ENCODE data around the gene LPIN2.
"Not testable (repeated sequence)": the region's sequence is repeated elsewhere in the genome, so short reads cannot be mapped to it uniquely, and the experiment has no call there.

Gene LPIN2

DNA sequence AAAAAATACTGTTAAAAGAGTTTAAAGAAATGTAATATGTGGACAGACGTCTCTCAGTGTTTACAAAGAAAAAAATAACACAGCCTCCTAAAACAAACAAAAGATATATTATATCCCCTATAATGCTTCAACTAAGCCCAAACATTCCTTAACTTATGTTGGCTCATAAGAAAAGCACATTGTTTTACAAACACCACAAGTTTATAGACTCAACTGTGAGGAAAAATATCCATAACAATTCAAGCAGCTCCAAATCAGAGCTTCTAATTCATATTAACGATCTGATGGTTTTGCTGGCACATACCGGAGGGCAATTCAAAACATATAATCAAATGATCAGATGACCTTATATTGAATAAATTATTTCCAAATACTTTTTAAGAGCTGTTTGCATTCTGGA lies 5.5 kb downstream of the LPIN2 start:
- no peak for DNase-seq (ENCODE audit: low read depth in 2 of 2)

DNA sequence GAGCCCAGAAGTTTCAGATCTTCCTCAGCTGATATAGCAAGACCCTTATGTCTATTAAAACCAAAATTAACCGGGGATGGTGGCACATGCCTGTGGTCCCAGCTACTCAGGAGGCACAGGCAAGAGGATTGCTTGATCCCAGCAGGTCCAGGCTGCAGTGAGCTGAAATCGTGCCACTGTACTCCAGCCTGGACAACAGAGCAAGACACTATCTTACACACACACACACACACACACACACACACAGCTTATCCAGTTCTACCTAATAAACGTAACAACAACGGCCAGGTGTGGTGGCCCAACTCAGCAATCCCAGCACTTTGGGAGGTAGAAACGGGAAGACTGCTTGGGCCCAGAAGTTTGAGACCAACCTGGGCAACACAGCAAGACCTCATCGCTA lies 7.5 kb downstream of the LPIN2 start:
- no peak for DNase-seq (ENCODE audit: low read depth in 2 of 2)

DNA sequence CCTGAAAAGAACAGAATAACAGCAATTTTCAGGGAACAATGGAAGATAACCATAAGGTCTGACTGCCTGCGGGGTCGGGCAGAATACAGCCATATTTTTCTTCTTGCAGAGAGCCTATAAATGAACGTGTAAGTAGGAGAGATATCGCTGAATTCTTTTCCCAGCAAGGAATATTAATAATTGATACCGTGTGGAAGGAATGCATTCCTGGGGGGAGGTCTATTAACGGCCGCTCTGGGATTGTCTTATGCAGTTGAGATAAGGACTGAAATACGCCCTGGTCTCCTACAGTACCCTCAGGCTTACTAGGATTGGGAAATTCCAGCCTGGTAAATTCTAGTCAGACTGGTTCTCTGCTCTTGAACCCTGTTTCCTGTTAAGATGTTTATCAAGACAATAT lies 9.2 kb downstream of the LPIN2 start:
- not testable (repeated sequence) for DNase-seq (ENCODE audit: low read depth in 2 of 2)

DNA sequence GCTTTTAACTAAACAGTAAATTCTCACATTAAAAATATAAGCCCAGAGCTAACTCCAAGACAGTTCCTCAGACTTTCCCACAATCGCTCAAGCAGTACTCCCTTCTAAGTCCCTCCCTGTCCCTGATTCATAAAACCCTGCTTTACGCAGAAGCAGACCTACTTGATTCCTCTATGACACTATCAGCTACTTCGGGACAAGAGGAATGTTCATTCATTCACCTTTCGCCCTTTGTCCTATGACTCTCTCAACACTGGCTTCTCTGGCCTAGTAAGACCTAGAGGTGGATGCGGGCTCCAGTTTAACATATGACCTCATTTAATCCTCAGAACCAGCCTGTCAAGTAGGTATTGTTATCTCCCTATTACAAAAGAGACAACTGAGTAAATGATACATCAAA lies 10.2 kb downstream of the LPIN2 start:
- no peak for DNase-seq (ENCODE audit: low read depth in 2 of 2)

DNA sequence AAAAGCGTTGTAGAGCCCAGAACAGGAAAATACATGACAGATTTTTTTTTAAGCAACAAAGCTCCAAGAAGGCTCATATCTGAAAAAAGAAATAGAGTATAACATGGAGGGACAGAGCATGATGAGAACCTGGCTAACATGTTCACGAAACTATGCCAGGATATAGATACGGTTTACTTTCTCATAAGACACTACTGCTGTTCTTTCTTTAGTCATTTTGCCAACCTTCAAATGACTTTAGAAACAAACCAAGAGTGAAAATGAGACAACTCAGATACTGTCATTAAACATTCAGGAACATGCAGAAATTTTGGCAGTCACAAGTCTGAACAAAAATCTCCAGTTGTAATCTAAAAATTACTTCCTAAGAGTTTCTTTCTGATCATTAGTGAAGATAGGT lies 14.3 kb downstream of the LPIN2 start:
- DNase-seq (ENCODE audit: low read depth in 2 of 2), result no peak

DNA sequence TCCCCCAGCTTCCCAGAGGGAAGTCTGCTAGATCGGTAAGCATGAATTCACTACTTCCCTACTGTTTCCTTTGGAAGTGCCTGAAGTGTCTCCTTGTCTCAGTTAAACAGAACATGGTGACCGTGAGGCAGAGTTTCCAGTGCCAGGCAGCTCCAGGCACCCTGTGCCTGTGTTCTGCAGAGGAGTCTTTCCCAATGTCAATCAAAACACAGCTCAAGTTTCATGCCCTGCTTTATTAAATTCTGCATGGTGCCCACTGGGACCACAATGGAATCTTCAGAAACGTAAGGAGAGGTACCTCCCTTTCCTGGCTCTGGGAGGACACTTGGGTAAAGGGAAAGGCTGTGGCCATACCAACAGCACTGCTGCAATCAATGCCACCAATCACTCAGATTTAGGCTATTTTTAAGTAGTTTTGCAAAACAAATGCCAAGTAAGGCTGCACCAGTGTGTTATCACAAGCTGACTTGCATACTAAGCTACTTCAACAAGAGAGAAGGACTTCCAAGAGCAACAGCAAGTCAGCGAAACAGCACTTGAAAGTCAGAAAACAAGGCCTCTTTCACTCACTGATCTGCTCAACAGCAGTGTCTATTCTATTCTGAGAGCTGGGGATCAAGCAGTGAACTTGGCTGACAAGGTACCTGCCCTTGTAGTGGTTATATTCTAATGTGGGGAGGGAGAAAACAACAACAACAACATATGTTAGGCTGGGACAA lies 14.9 kb downstream of the LPIN2 start:
- DNase-seq (ENCODE audit: low read depth in 2 of 2), result no peak

DNA sequence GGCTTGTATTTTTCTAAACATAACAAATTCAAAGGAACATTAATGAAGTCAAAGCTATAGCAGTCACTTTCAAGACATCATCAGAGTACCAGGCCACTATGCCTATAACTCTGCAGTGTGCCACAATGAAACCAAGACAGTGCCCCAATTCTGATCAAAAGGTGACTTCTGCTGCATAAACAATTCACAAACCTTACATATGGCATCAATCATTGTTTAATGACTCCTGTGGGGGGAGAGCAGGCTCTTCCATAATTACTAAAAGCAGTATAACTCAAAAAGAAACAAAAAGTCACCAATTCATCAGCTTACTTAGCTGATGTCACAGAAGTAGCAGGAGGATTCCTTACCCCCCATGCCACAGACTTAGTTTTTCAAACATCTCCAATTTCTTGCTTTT lies 15.5 kb downstream of the LPIN2 start:
- no peak for DNase-seq (ENCODE audit: low read depth in 2 of 2)

DNA sequence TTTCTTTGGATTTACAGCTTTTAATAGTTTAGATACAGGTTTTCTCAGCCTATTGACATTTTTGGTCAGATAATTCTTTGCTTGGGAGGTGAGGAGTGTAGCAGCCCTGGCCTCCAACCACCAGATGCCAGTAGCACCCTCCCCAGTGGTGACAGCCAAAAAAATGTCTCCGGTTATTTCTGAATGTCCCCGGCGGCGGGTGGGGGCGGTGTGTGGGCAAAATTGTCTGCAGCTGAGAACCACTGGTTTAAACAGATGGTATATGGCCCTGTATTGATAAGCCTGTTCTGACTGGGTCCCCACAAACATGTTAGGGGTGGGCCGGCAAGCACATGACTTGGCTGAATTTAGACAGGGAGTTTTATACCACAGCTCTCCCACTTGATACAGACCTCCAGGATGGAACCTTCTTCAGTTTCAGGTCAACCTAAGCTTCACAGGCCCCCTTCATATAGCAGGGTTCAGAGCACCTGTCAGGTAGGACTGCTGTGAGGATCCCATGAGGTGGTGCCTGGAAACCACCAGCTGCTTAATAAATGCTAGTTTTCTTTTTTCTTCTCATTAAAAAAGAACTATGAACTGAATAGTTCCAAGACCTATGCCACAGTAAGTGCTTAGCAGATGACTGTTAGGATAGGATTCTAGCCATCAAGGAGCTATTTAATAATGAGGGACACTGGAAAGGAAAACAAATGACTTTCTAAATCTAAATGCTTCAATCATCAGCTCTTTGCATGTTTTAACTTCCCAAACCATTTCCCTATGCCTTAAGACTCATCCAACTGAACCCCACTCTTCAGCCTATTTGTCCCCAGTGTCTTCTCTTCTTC lies 18.1 kb downstream of the LPIN2 start:
- DNase-seq (ENCODE audit: low read depth in 2 of 2), result peak in 1 of 2 donors; percentile 59

DNA sequence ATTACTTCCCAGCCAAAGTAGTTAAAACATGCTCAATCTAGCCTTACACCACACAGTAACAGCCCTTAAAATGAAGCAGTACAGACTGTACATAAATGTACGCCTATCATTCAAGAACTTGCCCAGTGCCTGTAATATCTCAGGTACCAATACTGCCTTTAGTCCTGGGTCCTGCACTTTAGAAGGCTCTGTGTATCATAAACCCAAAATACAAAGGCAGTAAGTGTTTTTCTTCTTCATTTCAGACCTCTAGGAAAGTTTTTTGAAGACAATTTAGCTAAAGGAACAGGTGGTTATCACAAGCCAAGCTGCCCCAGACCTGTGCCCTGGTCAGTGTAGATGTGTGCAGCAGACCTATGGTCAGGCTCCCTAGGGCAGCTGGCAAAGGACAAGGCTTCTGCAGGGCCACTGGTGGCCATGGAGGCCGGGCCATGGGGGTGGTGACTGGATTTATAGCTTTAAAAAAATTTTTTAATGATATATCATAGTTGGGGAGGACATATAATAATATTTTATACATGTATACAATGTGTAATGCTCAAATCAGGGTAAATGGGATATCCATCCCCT lies 18.8 kb downstream of the LPIN2 start:
- DNase-seq (ENCODE audit: low read depth in 2 of 2), result no peak

DNA sequence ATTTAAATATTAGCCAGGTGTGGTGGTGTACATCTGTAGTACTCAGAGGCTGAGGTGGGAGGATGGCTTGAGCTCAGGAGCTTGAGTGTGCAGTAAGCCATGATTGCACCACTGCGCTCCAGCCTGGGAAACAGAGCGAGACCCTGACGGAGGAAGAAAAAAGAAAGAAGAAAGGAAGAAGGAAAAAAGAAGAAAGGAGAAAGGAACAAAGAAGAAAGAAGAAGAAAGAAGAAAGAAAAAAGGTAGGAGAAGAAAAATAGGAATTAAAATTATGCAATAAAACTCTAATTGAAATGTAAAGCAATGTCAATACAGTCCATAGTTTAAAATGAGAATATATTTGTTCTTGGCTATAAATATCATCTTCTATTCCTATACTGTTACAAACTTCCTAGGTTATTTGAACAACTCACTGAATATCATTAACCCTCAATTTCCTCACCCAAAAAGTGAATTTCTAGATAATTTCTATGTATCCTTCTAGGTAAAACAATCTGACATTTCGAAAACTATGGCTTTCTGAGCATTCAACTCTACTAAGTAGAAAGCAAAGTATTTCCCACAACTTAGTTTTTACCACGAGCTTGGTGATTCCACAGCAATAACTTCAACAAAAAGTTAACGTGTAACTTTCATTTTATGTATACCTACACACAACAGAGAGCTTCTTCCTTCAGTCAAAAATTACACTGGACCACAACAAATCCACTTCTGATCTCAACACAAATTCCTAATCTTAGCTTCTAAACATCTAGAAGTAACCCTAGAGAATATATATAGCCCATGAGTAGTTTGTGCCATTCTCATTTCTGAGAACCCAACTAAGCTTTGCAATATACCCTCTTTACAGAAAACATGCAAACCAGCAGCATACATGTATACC lies 19.7 kb downstream of the LPIN2 start:
- no peak for DNase-seq (ENCODE audit: low read depth in 2 of 2)

DNA sequence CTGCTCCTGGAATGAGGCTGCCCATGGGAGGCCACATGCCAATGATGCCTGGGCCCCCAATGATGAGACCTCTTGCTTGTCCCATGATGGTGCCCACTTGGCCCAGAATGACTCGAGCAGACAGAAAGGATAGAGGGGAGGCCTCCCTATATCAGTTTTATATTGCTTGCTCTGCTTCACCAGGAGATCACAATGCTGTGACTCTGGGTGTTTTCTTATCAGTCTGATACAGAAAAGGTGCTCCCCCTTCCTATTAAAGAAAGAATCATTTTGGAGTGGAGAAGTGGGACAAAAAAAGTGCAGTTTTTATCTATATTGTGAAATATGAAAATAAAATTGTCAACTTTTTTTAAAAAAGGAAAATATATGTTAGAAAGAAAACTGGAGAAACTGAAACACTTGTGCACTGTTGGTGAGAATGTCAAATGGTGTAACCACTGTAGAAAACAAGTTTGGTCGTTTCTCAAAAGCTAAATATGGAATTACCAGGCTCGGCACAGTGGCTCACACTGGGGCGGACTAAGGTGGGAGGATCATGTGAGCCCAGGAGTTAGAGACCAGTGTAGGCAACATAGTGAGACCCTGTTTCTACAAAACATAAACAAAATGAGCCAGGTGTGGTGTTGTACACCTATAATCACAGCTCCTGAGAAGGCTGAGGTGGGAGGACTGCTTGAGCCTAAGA lies 21.8 kb downstream of the LPIN2 start:
- no peak for DNase-seq (ENCODE audit: low read depth in 2 of 2)

DNA sequence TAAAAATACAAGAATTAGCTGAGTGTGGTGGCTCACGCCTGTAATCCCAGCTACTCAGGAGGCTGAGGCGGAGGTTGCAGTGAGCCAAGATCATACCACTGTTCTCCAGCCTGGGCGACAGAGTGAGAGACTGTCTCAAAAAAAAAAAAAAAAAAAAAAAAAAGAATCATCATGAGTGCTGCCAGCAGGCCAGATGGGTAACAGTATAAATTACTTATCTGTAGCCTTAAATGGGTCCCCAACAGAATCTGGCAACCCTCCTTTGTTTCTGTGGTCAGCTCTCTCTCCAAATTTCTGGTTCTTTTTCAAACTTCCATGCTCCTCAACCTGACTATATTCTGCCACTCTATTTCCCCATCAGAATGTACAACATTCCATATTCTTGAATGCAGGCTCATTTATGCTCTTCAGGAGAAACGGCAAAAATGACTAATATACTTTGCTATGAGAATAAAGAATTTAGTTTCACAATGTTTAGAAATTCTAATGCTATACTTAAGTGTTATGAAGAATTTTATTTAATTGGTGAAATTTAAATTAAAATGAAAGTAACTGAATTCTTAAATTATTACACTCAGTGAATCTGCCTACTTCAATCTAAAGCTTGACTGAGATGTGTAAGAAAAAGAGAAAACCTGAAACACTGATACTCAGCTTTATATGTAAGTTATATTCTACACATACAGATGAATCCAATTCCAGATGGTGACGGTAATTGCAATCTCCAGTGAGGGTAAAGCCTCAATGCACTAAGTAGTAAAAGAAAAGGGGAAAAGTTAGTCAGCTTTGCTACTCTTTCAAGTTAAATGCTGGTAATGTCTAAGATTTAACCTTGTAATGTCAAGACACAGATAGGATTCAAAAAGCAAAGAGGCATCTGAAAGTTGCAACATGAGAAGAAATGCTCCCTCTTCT lies 24.8 kb downstream of the LPIN2 start:
- DNase-seq (ENCODE audit: low read depth in 2 of 2), result no peak

DNA sequence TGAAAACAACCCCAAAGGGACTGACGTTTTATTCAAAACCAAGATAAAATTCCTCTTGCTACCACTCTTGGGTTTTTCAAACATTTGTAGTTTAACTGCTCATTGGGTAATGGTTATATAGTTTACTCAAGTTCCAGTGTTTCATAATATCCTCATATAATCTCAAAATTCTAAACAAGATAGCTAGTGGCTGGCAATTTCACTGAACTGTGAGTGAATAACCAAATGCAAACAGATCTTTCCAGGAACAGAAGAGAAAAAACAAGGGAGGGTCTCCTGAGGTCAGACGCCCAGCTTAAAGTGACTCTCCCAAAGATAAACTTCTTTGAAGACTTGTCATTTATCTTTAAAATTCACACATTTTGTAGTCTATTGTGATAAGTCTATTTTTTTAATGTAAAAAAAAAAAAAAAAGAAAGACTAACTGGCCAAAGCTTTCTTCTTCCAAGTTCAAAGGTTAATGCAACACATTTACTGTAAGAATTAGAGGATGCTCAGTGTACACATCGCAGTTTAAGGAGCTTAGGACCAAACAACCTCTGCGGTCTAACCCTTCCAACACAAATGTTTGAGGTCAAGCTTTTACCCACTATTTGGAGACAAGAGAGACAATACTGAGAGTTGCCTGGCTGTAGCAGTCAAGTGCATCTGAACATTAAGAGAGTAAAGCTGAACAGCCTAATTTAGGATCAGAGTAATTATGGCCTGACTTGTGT lies 26.6 kb downstream of the LPIN2 start:
- no peak for DNase-seq (ENCODE audit: low read depth in 2 of 2)

DNA sequence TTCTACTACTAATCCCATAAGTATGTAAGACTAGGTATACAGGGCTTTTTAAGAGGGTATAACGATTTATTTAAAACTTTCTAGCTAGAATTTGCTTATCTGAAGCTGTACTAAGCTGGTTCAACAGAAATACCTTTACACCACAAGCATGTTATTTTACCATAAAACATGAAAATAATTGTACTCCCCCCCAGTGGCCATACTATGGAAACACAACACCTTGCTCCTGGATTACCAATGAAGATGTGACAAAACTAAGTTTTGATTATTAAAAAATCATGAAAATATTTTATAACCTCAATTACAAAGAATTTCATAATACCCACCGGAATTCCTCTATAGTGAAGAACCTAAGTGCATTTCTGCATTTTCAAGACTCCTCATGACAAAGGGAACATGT lies 27.3 kb downstream of the LPIN2 start:
- no peak for DNase-seq (ENCODE audit: low read depth in 2 of 2)

DNA sequence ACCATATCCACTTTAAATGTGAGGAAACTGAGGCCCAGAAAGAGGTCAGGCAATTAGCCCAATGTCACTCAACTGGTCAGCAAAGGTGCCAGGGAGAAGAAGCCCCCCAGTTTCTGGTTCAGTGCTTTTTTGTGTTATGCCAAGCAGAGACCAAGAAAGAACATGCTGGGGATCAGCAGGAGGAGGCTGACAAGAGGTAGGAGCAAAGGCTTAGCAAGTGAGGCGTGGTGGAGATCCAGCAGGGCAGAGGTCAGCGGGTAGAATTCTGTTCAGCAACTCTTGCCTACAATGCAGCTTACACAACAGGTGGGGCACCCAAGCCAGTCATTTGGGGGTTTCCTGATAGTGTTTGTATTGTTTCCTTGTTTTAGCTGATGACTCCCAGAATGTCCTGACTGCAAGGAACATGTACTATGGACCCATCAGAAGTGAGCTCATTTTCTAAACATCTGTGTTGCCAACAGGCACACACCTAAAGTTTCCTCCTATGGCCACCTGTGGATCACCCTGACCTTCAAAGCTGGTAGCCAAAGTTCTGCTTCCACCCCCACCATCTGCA lies 28.2 kb downstream of the LPIN2 start:
- no peak for DNase-seq (ENCODE audit: low read depth in 2 of 2)

DNA sequence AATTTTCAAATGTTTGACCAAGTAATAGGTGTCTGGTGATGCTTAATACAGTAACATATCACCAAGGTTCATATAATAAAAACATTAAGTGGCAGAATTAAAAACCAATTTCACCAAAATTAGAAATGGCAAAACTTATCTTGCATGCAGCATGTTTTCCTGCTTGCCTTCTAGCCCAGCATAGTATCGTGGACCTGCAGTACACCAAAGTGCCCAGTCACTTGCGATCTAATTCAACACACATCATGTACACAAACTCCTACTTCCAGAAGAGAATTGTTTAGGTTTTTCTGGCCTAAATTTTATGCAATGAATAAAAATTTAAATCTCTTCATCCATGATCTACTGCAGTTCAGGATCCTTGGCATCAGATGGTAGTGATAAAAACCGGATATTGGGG lies 28.9 kb downstream of the LPIN2 start:
- no peak for DNase-seq (ENCODE audit: low read depth in 2 of 2)

DNA sequence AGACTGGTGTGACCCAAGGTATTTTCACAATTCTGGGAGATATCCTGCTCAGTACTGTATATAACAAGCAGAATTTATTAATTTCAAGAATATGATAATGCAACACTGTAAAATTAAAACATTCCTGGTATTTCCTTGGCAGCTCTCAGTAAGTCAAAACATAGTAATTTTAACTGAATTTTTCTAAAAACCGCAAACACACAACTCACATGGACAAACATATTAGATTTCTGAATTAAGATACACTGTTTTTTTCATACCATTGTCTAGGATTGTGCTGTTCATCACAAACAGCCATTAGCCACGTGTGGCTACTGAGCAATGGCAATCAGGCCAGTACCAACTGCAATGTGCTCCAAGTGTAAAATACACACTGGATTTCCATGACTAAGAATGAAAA lies 29.6 kb downstream of the LPIN2 start:
- DNase-seq (ENCODE audit: low read depth in 2 of 2), result no peak

DNA sequence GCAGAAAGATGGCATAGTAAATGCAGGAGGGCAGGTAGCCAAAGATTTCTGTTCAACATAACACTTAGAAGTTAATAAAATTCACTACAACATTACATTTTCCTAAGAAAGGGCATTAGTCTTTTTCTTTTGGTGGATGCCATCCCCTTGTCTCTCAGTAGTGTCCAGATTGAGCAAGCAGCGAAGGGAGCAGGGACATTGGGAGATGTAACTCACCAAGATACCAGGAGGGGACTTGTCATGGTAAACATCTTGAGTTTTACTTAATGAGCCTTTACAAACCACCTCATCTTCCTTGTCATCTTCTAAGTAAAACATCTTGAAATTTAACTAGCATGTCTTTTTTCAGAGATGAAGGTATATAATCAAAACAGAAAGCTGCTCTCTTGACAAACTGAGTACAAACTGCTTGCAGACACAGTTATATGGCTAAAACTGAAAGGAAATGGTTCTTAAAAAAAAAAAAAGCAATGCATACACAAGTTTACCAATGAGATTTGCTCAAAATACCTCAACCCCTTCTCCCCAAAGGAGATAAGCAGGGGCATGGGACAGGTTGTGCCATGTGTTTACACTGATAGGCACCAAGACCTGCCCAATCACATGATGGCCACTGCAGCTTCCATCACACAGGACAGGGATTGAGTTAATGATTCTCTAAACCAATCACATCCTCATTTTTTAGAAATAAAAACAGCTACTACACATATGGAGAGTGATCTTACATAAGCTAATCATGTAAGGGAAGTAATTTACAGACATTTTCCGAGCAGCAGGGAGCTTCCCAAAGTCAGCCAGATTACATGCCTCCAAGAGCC lies 30.3 kb downstream of the LPIN2 start:
- no peak for DNase-seq (ENCODE audit: low read depth in 2 of 2)

DNA sequence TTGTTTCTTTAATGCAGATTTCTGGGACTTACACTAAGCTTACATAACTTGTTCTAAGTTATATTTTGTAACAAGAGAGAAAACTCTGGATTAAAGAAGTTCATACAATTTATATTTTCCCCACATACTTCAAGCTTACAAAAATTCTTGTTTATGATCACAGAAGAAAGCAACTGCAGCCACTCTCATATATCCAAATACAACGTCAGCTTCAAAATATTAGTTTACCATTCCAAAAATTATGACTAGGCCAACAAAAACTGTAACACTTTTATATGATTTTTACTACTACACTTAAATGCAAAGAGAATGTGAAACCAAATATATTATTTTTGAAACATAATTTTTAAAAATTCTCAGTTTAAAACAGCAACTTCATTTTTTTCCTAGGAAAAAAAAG lies 30.9 kb downstream of the LPIN2 start:
- DNase-seq (ENCODE audit: low read depth in 2 of 2), result no peak
